ENCODE results near the gene ZNF337. TPM values are rescaled to one million over a fixed set of nuclear protein-coding genes. Genes with fewer than 3 reads are reported as not detected.
"Not testable (repeated sequence)": the region's sequence is repeated elsewhere in the genome, so short reads cannot be mapped to it uniquely, and the experiment has no call there.

The ZNF337 gene
- total RNA-seq, 4 donors from 2014 or later = 7.5 to 17.1 (median 11.1) TPM

GRCh38 chr20:25685276-25686080 is 11.2 kb downstream of the ZNF337 start:
- no peak overlapping the region for H3K4me3 ChIP-seq
- H3K9me3 ChIP-seq = no peaks in the 10 kb centered on the region
- no peak overlapping the region for H3K27ac ChIP-seq
- TF ChIP-seq POLR2A (IDR thresholded peaks at IDR 0.05) (no peak), CTCF (IDR thresholded peaks at IDR 0.05) (no peak), POLR2AphosphoS5 (IDR thresholded peaks at IDR 0.05) (no peak), EP300 (IDR thresholded peaks at IDR 0.05) (no peak)
- WGBS = 85% methylated on average over 9 of the region's 9 CpGs
- no peaks in the 10 kb centered on the region for H3K27me3 ChIP-seq
- H3K36me3 ChIP-seq = peaks cover 34% of the 10 kb centered on the region
- H3K4me1 ChIP-seq = no peaks in the 10 kb centered on the region
- no peak for DNase-seq (ENCODE audit: low spot score in 2 of 2)

GRCh38 chr20:25683826-25684225 is 12.8 kb downstream of the ZNF337 start:
- not testable (repeated sequence) for DNase-seq (ENCODE audit: low spot score in 2 of 2); H3K4me3 ChIP-seq; H3K27me3 ChIP-seq; H3K27ac ChIP-seq; H3K9me3 ChIP-seq; H3K4me1 ChIP-seq
- 97% methylated on average over 3 of the region's 3 CpGs for WGBS
- H3K36me3 ChIP-seq = peaks cover 39% of the 10 kb centered on the region

- no peaks in the 10 kb centered on the region for H3K9me3 ChIP-seq
- no peak overlapping the region for H3K4me3 ChIP-seq
- no peaks in the 10 kb centered on the region for H3K4me1 ChIP-seq
- 95% methylated on average over 2 of the region's 2 CpGs for WGBS
- no peak overlapping the region for H3K27ac ChIP-seq
- H3K27me3 ChIP-seq = no peaks in the 10 kb centered on the region
- no peak for DNase-seq (ENCODE audit: low spot score in 2 of 2)
- H3K36me3 ChIP-seq = peaks cover 44% of the 10 kb centered on the region
- TF ChIP-seq POLR2AphosphoS5 (IDR thresholded peaks at IDR 0.05) = no peak
- TF ChIP-seq POLR2A (IDR thresholded peaks at IDR 0.05) = no peak
- TF ChIP-seq CTCF (IDR thresholded peaks at IDR 0.05) = no peak
- no peak for TF ChIP-seq EP300 (IDR thresholded peaks at IDR 0.05)
Measured at GRCh38 chr20:25683050-25683449, 13.6 kb downstream of the ZNF337 start.

- peaks cover 67% of the 10 kb centered on the region for H3K36me3 ChIP-seq
- WGBS = 94% methylated on average over 10 of the region's 10 CpGs
Measured at GRCh38 chr20:25676164-25676809, 20.4 kb downstream of the ZNF337 start.

GRCh38 chr20:25675161-25675560 is 21.5 kb downstream of the ZNF337 start:
- H3K36me3 ChIP-seq = peaks cover 59% of the 10 kb centered on the region
- no peak overlapping the region for H3K27ac ChIP-seq
- DNase-seq (ENCODE audit: low spot score in 2 of 2) = no peak
- no peaks in the 10 kb centered on the region for H3K9me3 ChIP-seq
- no peaks in the 10 kb centered on the region for H3K27me3 ChIP-seq
- TF ChIP-seq POLR2A (IDR thresholded peaks at IDR 0.05) (no peak), CTCF (IDR thresholded peaks at IDR 0.05) (no peak), POLR2AphosphoS5 (IDR thresholded peaks at IDR 0.05) (no peak), EP300 (IDR thresholded peaks at IDR 0.05) (no peak)
- no peaks in the 10 kb centered on the region for H3K4me1 ChIP-seq
- 82% methylated on average over 6 of the region's 6 CpGs for WGBS
- H3K4me3 ChIP-seq = no peak overlapping the region

More at GRCh38 chr20:25676164-25676809, 20.4 kb downstream of the ZNF337 start:
- Histone ChIP-seq H3K4me3 (no peak overlapping the region), H3K4me1 (no peaks in the 10 kb centered on the region), H3K27me3 (no peaks in the 10 kb centered on the region), H3K9me3 (no peaks in the 10 kb centered on the region), H3K27ac (no peak overlapping the region)
- TF ChIP-seq POLR2AphosphoS5 (IDR thresholded peaks at IDR 0.05) (no peak), EP300 (IDR thresholded peaks at IDR 0.05) (no peak), CTCF (IDR thresholded peaks at IDR 0.05) (no peak), POLR2A (IDR thresholded peaks at IDR 0.05) (no peak)
- DNase-seq (ENCODE audit: low spot score in 2 of 2) = no peak
